ENCODE results near the gene DDIT4L. TPM values are rescaled to one million over a fixed set of nuclear protein-coding genes. Genes with fewer than 3 reads are reported as not detected.
"Not testable (repeated sequence)": the region's sequence is repeated elsewhere in the genome, so short reads cannot be mapped to it uniquely, and the experiment has no call there.

DDIT4L gene
- total RNA-seq, 2 experiments from 2014 or later = 0.63 to 0.95 TPM

DNA sequence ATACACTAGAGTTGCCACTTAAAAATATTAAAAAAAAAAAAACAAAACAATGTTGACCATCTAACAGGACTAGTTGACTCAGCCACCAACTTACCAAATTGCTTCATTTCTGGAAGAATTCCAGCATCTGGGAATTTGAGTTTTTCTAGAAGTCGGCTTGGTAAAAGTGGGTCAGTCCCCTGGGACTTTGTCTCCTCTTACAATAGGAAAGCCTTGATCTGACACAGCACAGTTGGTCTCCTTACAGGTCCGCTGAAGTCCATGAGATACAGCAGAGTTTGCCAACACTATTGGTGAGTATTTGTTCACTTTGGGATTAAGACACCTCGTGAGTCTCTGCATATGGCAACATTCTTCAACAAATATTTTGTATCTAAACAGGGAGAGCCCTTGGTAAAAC, 18.2 kb upstream of the DDIT4L start:
- CTCF ChIA-PET = no interaction called here
- H3K36me3 Mint-ChIP-seq (ENCODE audit: low read depth) = no peaks in the 10 kb centered on the region
- peaks cover 9% of the 10 kb centered on the region for H3K4me1 Mint-ChIP-seq (ENCODE audit: low read depth)
- POLR2A ChIA-PET = no interaction called here
- intact Hi-C loops (cut with micrococcal nuclease) = no loop called here
- no peaks in the 10 kb centered on the region for H3K9me3 Mint-ChIP-seq
- ATAC-seq (no peak), DNase-seq (no peak)
- no peak overlapping the region for H3K27ac Mint-ChIP-seq
- no peak overlapping the region for H3K4me3 Mint-ChIP-seq
- peaks cover 24% of the 10 kb centered on the region for H3K27me3 Mint-ChIP-seq
- TF ChIP-seq, protein P1, sequence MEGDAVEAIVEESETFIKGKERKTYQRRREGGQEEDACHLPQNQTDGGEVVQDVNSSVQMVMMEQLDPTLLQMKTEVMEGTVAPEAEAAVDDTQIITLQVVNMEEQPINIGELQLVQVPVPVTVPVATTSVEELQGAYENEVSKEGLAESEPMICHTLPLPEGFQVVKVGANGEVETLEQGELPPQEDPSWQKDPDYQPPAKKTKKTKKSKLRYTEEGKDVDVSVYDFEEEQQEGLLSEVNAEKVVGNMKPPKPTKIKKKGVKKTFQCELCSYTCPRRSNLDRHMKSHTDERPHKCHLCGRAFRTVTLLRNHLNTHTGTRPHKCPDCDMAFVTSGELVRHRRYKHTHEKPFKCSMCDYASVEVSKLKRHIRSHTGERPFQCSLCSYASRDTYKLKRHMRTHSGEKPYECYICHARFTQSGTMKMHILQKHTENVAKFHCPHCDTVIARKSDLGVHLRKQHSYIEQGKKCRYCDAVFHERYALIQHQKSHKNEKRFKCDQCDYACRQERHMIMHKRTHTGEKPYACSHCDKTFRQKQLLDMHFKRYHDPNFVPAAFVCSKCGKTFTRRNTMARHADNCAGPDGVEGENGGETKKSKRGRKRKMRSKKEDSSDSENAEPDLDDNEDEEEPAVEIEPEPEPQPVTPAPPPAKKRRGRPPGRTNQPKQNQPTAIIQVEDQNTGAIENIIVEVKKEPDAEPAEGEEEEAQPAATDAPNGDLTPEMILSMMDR (IDR thresholded peaks at IDR 0.05) = no peak

DNA sequence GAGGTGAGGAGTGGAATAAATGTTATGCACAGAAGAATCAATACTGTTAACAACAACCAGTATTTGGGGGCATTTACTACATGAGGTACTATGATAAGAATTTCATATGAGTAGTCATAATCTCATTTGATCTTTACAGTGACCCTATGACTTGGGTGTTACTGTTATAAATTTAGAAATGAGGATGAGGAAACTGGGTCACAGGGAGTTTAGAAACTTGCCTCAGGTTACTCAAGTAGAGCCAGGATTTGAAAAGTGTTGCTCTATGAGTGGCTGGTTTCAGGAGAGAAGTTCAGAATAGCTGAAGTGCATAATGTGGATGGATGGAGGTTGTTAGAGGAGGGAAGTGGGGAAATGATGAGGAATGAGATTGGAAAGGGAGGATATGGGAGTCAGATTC, 16.6 kb upstream of the DDIT4L start:
- no peaks in the 10 kb centered on the region for H3K9me3 Mint-ChIP-seq
- DNase-seq = no peak
- peaks cover 23% of the 10 kb centered on the region for H3K27me3 Mint-ChIP-seq
- no peak overlapping the region for H3K4me3 Mint-ChIP-seq
- peaks cover 9% of the 10 kb centered on the region for H3K4me1 Mint-ChIP-seq (ENCODE audit: low read depth)
- ATAC-seq = peak; percentile 32
- H3K27ac Mint-ChIP-seq = no peak overlapping the region
- no peaks in the 10 kb centered on the region for H3K36me3 Mint-ChIP-seq (ENCODE audit: low read depth)
- CTCF ChIA-PET = interaction anchor here (1.5 kb wide), 1 partner anchor 37 kb away, joined by 3 read pairs; no protein-coding TSS in a partner anchor
- POLR2A ChIA-PET = no interaction called here
- intact Hi-C loops (cut with micrococcal nuclease) = no loop called here
- TF ChIP-seq, protein P1 (IDR thresholded peaks at IDR 0.05) = no peak

DNA sequence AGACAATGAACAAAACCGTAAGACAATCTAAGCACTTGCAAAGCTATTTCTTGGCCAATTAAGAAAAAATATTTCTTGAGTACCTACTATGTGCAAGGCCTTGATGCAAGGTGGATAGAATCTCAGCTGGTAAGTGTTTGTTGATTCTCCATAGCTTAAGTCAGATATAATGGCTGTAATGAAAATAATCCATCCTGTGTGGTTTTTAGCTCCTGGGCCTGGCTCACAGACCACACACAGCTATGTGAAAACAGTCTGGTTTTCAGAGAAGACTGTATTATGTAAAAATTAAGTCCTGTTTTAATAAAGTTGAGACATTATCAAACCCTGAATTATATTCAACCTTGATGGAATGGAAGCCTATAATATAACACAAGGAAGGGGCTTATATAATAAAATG, 7.8 kb upstream of the DDIT4L start:
- no peaks in the 10 kb centered on the region for H3K9me3 Mint-ChIP-seq
- H3K4me3 Mint-ChIP-seq = no peak overlapping the region
- DNase-seq (no peak), ATAC-seq (no peak)
- no peaks in the 10 kb centered on the region for H3K36me3 Mint-ChIP-seq (ENCODE audit: low read depth)
- TF ChIP-seq, protein P1 (IDR thresholded peaks at IDR 0.05) = no peak
- ChIA-PET CTCF (interaction anchor here (1.6 to 1.8 kb wide), 2 partner anchors 8 to 105 kb away, joined by 3 to 9 read pairs; no protein-coding TSS in a partner anchor), POLR2A (no interaction called here)
- H3K27me3 Mint-ChIP-seq = no peaks in the 10 kb centered on the region
- no peaks in the 10 kb centered on the region for H3K4me1 Mint-ChIP-seq (ENCODE audit: low read depth)
- intact Hi-C loops (cut with micrococcal nuclease) = no loop called here
- H3K27ac Mint-ChIP-seq = no peak overlapping the region

DNA sequence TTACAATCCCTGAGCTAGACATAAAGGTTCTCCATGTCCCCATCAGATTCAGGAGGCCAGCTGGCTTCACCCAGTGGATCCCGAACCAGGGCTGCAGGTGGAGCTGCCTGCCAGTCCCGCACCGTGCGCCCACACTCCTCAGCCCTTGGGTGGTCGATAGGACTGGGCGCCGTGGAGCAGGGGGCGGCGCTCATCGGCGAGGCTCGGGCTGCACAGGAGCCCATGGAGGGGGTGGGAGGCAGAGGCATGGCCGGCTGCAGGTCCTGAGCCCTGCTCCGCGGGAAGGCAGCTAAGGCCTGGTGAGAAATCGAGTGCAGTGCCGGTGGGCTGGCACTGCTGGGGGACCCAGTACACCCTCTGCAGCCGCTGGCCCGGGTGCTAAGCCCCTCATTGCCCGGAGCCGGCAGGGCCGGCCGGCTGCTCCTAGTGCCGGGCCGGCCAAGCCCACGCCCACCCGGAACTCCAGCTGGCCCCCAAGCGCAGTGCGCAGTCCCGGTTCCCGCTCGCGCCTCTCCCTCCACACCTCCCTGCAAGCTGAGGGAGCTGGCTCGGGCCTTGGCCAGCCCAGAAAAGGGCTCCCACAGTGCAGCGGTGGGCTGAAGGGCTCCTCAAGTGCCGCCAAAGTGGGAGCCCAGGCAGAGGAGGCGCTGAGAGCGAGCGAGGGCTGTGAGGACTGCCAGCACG, 6.3 kb upstream of the DDIT4L start:
- CTCF ChIA-PET = interaction anchor here (1.6 kb wide), 1 partner anchor 9 kb away, joined by 3 read pairs; no protein-coding TSS in a partner anchor
- DNase-seq; H3K4me3 Mint-ChIP-seq; H3K36me3 Mint-ChIP-seq (ENCODE audit: low read depth); H3K4me1 Mint-ChIP-seq (ENCODE audit: low read depth); POLR2A ChIA-PET; H3K9me3 Mint-ChIP-seq; ATAC-seq; intact Hi-C loops (cut with micrococcal nuclease); H3K27me3 Mint-ChIP-seq; H3K27ac Mint-ChIP-seq: not testable (repeated sequence)

DNA sequence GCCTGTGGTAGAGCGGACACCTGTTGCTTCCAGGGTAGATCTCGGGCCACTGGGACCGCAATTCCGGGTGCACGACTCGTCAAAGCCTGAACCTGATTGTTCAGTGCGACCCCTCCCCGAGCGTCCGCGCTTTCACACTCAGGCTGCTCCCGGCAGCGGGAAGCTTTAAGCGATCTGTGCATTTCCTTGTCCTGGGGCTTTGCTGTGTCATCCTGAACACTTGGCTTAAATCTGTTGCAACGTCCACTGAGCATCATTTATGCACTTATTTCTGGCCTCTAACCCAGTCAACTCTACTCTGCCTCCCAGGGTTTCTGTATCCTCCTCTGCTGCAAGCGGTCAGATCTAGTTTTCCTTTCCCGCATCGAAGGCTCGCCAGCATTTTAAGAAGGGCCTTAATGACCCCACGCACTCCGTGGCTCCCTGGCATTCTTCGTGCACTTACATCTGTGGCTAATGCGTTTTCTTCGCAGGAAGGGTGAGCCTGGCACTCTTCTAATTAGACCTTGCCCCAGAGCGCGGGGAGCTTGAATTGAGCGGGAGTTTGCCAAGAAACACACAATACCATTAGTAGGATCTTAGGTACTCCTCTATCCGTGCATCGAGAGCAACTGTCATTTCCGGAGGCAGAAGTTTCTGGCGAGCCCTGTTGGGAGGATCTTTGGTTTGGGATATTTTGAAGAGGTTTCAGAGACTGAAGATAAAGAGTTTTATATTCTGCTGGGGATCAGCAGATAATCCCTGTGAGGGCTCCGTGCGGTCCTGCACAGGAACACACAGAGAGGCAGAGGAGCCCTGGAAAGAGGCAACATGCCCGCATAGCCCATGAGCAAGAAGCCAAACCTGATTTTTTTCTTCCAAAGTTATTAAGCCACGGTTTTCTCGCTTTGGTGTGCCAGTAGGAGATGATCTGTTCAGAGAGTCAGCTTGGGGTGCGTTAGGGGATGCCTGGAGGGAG, 654 bp upstream of the DDIT4L start:
- intact Hi-C loops (cut with micrococcal nuclease) = no loop called here
- H3K27me3 Mint-ChIP-seq = peaks cover 39% of the 10 kb centered on the region
- POLR2A ChIA-PET = interaction anchor here (0.7 kb wide), 1 partner anchor 1333 kb away, joined by 3 read pairs; no protein-coding TSS in a partner anchor
- CTCF ChIA-PET = no interaction called here
- H3K4me1 Mint-ChIP-seq (ENCODE audit: low read depth) = peaks cover 14% of the 10 kb centered on the region
- peak overlapping the region; percentile 57 for H3K4me3 Mint-ChIP-seq
- ATAC-seq (peak; percentile 22), DNase-seq (no peak)
- no peaks in the 10 kb centered on the region for H3K36me3 Mint-ChIP-seq (ENCODE audit: low read depth)
- H3K27ac Mint-ChIP-seq = no peak overlapping the region
- TF ChIP-seq, protein P1 (IDR thresholded peaks at IDR 0.05) = no peak
- H3K9me3 Mint-ChIP-seq = no peaks in the 10 kb centered on the region

All from activated CD8-positive, alpha-beta T cell treated with anti-CD3 and anti-CD28 coated beads for 36 hours (primary cell).